Measurements from ENCODE around the gene LMO1.

Gene LMO1

GRCh38 chr11:8232414-8232813 is 31.3 kb downstream of the LMO1 start:
- peaks cover 3% of the 10 kb centered on the region for H3K4me1 ChIP-seq (ENCODE audit: control insufficient read depth, insufficient read depth, low read length)
- H3K9ac ChIP-seq (ENCODE audit: low read length): no peak overlapping the region
- no peak overlapping the region for H3K4me3 ChIP-seq (ENCODE audit: low read length)
- no peak overlapping the region for H3K27ac ChIP-seq (ENCODE audit: low read depth, low read length)
- no peaks in the 10 kb centered on the region for H3K36me3 ChIP-seq (ENCODE audit: control insufficient read depth, insufficient read depth, low read length)
- no peaks in the 10 kb centered on the region for H3K27me3 ChIP-seq (ENCODE audit: control insufficient read depth, insufficient read depth, low read length)

- H3K9ac ChIP-seq (ENCODE audit: low read length): no peak overlapping the region
- no peaks in the 10 kb centered on the region for H3K27me3 ChIP-seq (ENCODE audit: control insufficient read depth, insufficient read depth, low read length)
Measured at GRCh38 chr11:8231979-8232378, 31.7 kb downstream of the LMO1 start.

DNA sequence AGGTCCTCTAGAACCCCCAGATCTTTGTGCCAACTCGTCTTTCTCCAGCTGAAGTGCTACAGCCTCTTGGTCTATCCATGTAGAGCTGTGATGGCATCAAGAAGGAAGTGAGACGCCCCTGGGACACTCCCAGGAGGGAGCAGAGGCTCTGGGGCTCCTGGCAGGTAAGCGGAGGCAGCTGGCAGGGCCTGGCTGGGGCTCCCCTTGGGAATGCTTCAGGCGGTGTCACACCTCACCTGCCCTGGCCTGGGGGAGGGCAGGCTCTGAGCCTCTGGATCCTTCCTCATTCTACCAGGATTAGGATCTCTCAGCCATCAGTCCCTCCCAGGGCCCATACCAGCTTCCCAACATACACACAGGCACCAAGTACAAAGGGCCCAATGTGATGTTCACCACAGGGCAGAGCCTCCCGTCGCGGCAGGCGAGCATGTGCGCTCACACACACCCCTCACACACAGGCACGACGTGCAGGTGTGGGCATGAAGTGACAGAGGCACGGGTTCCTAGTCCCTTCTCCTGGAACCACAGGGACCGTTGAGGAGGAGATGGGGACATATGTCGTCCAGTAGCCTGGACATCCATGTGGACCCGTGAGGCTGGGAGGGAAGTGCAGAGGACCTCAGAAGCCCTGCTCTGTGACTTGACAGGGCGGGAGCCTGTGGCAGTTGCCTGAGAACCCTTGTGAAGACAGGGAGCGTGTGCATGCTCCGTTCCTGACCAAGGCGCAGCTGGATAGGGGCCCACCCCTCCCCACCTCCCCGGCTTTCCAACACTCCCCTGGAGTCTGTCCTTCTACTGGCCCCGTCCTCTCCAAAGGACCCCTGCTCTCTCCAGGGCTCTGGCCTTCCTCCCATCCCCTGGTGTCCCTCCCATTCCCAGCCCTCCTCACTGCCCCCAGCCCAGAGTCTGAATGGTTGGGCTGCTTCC is 32.5 kb downstream of the LMO1 start:
- H3K27ac ChIP-seq (ENCODE audit: low read depth, low read length): no peak overlapping the region
- H3K27me3 ChIP-seq (ENCODE audit: control insufficient read depth, insufficient read depth, low read length): no peaks in the 10 kb centered on the region
- no peak overlapping the region for H3K9ac ChIP-seq (ENCODE audit: low read length)
- no peak overlapping the region for H3K4me3 ChIP-seq (ENCODE audit: low read length)
- H3K4me1 ChIP-seq (ENCODE audit: control insufficient read depth, insufficient read depth, low read length): peaks cover 3% of the 10 kb centered on the region
- H3K36me3 ChIP-seq (ENCODE audit: control insufficient read depth, insufficient read depth, low read length): no peaks in the 10 kb centered on the region

More at GRCh38 chr11:8231979-8232378, 31.7 kb downstream of the LMO1 start:
- Histone ChIP-seq H3K4me1 (ENCODE audit: control insufficient read depth, insufficient read depth, low read length) (peaks cover 3% of the 10 kb centered on the region), H3K27ac (ENCODE audit: low read depth, low read length) (no peak overlapping the region), H3K4me3 (ENCODE audit: low read length) (no peak overlapping the region), H3K36me3 (ENCODE audit: control insufficient read depth, insufficient read depth, low read length) (no peaks in the 10 kb centered on the region)

GRCh38 chr11:8230178-8230859 is 33.4 kb downstream of the LMO1 start:
- Histone ChIP-seq H3K27ac (ENCODE audit: low read depth, low read length) (no peak overlapping the region), H3K9ac (ENCODE audit: low read length) (no peak overlapping the region), H3K36me3 (ENCODE audit: control insufficient read depth, insufficient read depth, low read length) (no peaks in the 10 kb centered on the region), H3K27me3 (ENCODE audit: control insufficient read depth, insufficient read depth, low read length) (no peaks in the 10 kb centered on the region), H3K4me1 (ENCODE audit: control insufficient read depth, insufficient read depth, low read length) (peaks cover 3% of the 10 kb centered on the region), H3K4me3 (ENCODE audit: low read length) (no peak overlapping the region)

GRCh38 chr11:8229299-8230177 is 34.1 kb downstream of the LMO1 start:
- Histone ChIP-seq H3K4me1 (ENCODE audit: control insufficient read depth, insufficient read depth, low read length) (peaks cover 3% of the 10 kb centered on the region), H3K27ac (ENCODE audit: low read depth, low read length) (no peak overlapping the region), H3K27me3 (ENCODE audit: control insufficient read depth, insufficient read depth, low read length) (no peaks in the 10 kb centered on the region), H3K4me3 (ENCODE audit: low read length) (no peak overlapping the region), H3K36me3 (ENCODE audit: control insufficient read depth, insufficient read depth, low read length) (no peaks in the 10 kb centered on the region), H3K9ac (ENCODE audit: low read length) (no peak overlapping the region)

DNA sequence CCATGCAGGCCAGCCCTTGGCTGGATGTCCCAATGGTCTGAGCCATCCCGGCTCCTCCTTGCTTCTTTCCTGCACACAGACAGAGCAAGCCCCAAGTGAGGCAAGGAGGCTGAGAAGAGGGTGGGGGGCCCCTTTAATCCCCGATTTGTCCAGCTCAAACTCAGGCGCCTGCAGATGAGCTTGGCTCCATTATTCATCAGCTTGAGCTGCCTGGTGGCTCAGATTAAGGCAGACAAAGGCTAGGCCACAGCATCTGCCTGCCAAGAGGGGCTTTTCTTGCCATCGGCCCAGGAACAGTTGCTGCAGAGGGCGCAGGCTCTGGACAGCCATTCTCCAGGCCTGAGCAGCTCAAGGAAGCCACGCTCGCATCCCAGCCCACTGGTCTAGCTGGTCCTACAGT is 35.4 kb downstream of the LMO1 start:
- H3K27ac ChIP-seq (ENCODE audit: low read depth, low read length): no peak overlapping the region
- H3K4me3 ChIP-seq (ENCODE audit: low read length): no peak overlapping the region
- H3K27me3 ChIP-seq (ENCODE audit: control insufficient read depth, insufficient read depth, low read length): no peaks in the 10 kb centered on the region
- no peak overlapping the region for H3K9ac ChIP-seq (ENCODE audit: low read length)
- peaks cover 3% of the 10 kb centered on the region for H3K4me1 ChIP-seq (ENCODE audit: control insufficient read depth, insufficient read depth, low read length)
- H3K36me3 ChIP-seq (ENCODE audit: control insufficient read depth, insufficient read depth, low read length): no peaks in the 10 kb centered on the region

- H3K36me3 ChIP-seq (ENCODE audit: control insufficient read depth, insufficient read depth, low read length): no peaks in the 10 kb centered on the region
- no peak overlapping the region for H3K4me3 ChIP-seq (ENCODE audit: low read length)
- no peak overlapping the region for H3K27ac ChIP-seq (ENCODE audit: low read depth, low read length)
- no peak overlapping the region for H3K9ac ChIP-seq (ENCODE audit: low read length)
- H3K4me1 ChIP-seq (ENCODE audit: control insufficient read depth, insufficient read depth, low read length): peaks cover 3% of the 10 kb centered on the region
- H3K27me3 ChIP-seq (ENCODE audit: control insufficient read depth, insufficient read depth, low read length): no peaks in the 10 kb centered on the region
Measured at GRCh38 chr11:8227156-8228152, 36.2 kb downstream of the LMO1 start.

GRCh38 chr11:8225589-8226036 is 38.1 kb downstream of the LMO1 start:
- Histone ChIP-seq H3K4me1 (ENCODE audit: control insufficient read depth, insufficient read depth, low read length) (peaks cover 3% of the 10 kb centered on the region), H3K4me3 (ENCODE audit: low read length) (no peak overlapping the region)

DNA sequence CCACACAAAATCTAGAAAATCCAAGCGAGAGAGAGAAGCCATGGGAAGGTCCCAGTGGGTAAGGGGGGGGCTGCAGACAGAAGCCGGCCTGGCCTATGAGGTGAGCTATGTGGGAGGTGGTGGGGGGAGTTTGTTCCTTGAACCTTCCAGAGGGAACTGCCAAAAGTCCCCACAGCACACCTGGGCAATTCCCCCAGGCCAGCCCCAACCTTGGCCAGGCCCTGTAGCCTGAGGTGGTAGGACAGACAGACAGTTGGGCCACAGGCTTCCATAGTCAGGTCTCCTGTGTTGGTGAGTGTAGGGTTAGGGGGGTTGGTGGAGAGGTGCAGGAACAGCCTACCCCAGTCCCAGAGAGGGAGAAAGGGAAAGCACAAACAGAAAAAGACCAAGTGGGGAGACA is 39.0 kb downstream of the LMO1 start:
- Histone ChIP-seq H3K4me3 (ENCODE audit: low read length) (no peak overlapping the region), H3K4me1 (ENCODE audit: control insufficient read depth, insufficient read depth, low read length) (peaks cover 3% of the 10 kb centered on the region), H3K36me3 (ENCODE audit: control insufficient read depth, insufficient read depth, low read length) (no peaks in the 10 kb centered on the region), H3K27me3 (ENCODE audit: control insufficient read depth, insufficient read depth, low read length) (no peaks in the 10 kb centered on the region), H3K27ac (ENCODE audit: low read depth, low read length) (no peak overlapping the region), H3K9ac (ENCODE audit: low read length) (no peak overlapping the region)

More at GRCh38 chr11:8225589-8226036, 38.1 kb downstream of the LMO1 start:
- Histone ChIP-seq H3K9ac (ENCODE audit: low read length) (no peak overlapping the region), H3K27me3 (ENCODE audit: control insufficient read depth, insufficient read depth, low read length) (no peaks in the 10 kb centered on the region), H3K27ac (ENCODE audit: low read depth, low read length) (no peak overlapping the region), H3K36me3 (ENCODE audit: control insufficient read depth, insufficient read depth, low read length) (no peaks in the 10 kb centered on the region)

DNA sequence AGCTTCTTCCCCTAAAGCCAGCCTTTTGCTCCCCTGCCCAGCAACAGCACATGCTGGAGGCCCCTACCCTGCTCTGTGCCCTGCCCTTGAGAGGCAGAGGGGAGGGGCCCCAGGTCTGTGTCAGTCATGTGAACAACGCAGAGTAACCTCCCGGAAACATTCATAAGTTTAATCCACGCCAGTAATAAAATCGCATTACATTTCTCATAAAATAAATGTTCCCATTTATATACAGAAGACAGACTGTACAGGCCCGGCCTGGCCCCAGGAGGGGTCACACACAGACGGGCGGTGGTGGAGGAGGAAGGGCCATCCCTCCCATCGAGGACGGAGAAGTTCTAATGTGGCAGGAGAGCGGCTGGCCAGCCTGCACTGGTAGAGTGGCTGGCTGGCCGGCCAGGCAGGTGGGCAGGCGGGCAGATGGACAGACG is 39.5 kb downstream of the LMO1 start:
- H3K36me3 ChIP-seq (ENCODE audit: control insufficient read depth, insufficient read depth, low read length): no peaks in the 10 kb centered on the region
- no peaks in the 10 kb centered on the region for H3K4me1 ChIP-seq (ENCODE audit: control insufficient read depth, insufficient read depth, low read length)
- no peak overlapping the region for H3K27ac ChIP-seq (ENCODE audit: low read depth, low read length)
- H3K4me3 ChIP-seq (ENCODE audit: low read length): no peak overlapping the region
- H3K27me3 ChIP-seq (ENCODE audit: control insufficient read depth, insufficient read depth, low read length): no peaks in the 10 kb centered on the region
- no peak overlapping the region for H3K9ac ChIP-seq (ENCODE audit: low read length)

- Histone ChIP-seq H3K4me3 (ENCODE audit: low read length) (no peak overlapping the region), H3K36me3 (ENCODE audit: control insufficient read depth, insufficient read depth, low read length) (no peaks in the 10 kb centered on the region), H3K27ac (ENCODE audit: low read depth, low read length) (no peak overlapping the region), H3K9ac (ENCODE audit: low read length) (no peak overlapping the region), H3K4me1 (ENCODE audit: control insufficient read depth, insufficient read depth, low read length) (no peaks in the 10 kb centered on the region), H3K27me3 (ENCODE audit: control insufficient read depth, insufficient read depth, low read length) (no peaks in the 10 kb centered on the region)
Measured at GRCh38 chr11:8223513-8223900, 40.2 kb downstream of the LMO1 start.

Data from rectal smooth muscle tissue (tissue), 1 donor.